HEK293 (cell line): ENCODE data around the gene MBTD1.

ENCODE experiments used
- SP3 ChIP-seq: fragments of 450-650 bp; formaldehyde crosslinking; IDR thresholded peaks from 2 replicates; pipeline ENCODE4 v1.5.1; 2016; ENCODE audit warnings: missing biosample characterization, missing genetic modification characterization
- ZNF768 ChIP-seq: fragments of 450-650 bp; formaldehyde crosslinking; IDR thresholded peaks from 2 replicates; pipeline ENCODE4 v1.5.1; 2018; ENCODE audit warnings: missing biosample characterization, mild to moderate bottlenecking, missing genetic modification characterization

- TF ChIP-seq ZNF768 (no peak), SP3 (tag by site-specific recombination) (no peak)
Measured at GRCh38 chr17:51221322-51221721, 38.5 kb downstream of the MBTD1 start.
